ENCODE measurements around the gene GPR32. TPM values are rescaled to one million over a fixed set of nuclear protein-coding genes. Genes with fewer than 3 reads are reported as not detected.
"Not testable (repeated sequence)": the region's sequence is repeated elsewhere in the genome, so short reads cannot be mapped to it uniquely, and the experiment has no call there.

Gene GPR32
- total RNA-seq, 2 donors from 2014 or later = not detected

DNA sequence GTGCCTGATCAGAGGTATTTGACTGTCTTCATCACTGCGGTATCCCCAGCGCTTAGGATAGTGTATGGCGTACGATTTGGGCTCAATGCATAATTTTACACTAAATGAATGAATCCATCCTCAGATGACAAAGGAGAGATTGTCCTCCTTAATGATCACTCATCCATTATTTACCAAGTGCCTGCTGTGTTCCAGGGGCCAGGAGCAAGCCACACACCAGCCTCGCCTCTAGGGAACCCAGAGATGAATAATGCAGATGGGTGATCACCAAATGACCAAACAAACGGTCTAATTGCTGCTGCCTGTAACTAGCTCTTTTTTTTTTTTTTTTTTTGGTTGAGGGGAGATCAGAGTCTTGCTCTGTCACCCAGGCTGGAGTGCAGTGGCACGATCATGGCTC is 5.9 kb upstream of the GPR32 start:
- no peaks in the 10 kb centered on the region for H3K9me3 ChIP-seq
- ATAC-seq (ENCODE audit: insufficient number of reproducible peaks, low FRiP score, low read depth) (no peak), DNase-seq (ENCODE audit: low spot score) (no peak)
- TF ChIP-seq CTCF (IDR thresholded peaks at IDR 0.05) = no peak
- no peak overlapping the region for H3K27ac ChIP-seq
- H3K4me1 ChIP-seq (ENCODE audit: control insufficient read depth in 1 of 2, low read depth in 2 of 2) = no peaks in the 10 kb centered on the region
- H3K4me3 ChIP-seq = no peak overlapping the region
- no peaks in the 10 kb centered on the region for H3K36me3 ChIP-seq
- H3K27me3 ChIP-seq (replicated peaks; ENCODE audit: insufficient read depth) = no peaks in the 10 kb centered on the region

- not testable (repeated sequence) for H3K4me3 ChIP-seq; H3K36me3 ChIP-seq; H3K27me3 ChIP-seq (replicated peaks; ENCODE audit: insufficient read depth); H3K9me3 ChIP-seq; ATAC-seq (ENCODE audit: insufficient number of reproducible peaks, low FRiP score, low read depth); H3K4me1 ChIP-seq (ENCODE audit: control insufficient read depth in 1 of 2, low read depth in 2 of 2); H3K27ac ChIP-seq; DNase-seq (ENCODE audit: low spot score)
Measured at GRCh38 chr19:50766746-50767145, 3.5 kb upstream of the GPR32 start.

GRCh38 chr19:50767263-50767662 is 3.0 kb upstream of the GPR32 start:
- not testable (repeated sequence) for H3K9me3 ChIP-seq; H3K27ac ChIP-seq; DNase-seq (ENCODE audit: low spot score); H3K4me3 ChIP-seq; H3K27me3 ChIP-seq (replicated peaks; ENCODE audit: insufficient read depth); H3K4me1 ChIP-seq (ENCODE audit: control insufficient read depth in 1 of 2, low read depth in 2 of 2); ATAC-seq (ENCODE audit: insufficient number of reproducible peaks, low FRiP score, low read depth); H3K36me3 ChIP-seq

DNA sequence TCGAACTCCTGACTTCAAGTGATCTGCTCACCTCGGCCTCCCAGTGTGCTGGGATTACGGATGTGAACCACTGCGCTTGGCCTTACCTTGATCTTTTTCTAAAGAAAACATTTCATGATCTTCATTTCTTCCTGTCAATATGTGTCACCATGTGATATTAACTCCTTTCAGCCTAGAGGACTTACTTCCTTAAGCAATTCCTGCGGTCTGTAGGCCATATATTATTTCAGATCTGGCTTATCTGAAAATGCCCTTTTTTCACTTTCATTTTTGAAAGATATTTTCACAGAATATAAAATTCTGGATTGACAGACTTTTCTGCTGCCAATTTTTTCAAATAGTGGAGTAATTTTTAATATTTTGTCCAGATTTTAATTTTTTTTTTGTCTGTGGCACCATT is 2.0 kb upstream of the GPR32 start:
- Histone ChIP-seq H3K27me3 (replicated peaks; ENCODE audit: insufficient read depth) (no peaks in the 10 kb centered on the region), H3K9me3 (peaks cover 2% of the 10 kb centered on the region), H3K27ac (no peak overlapping the region), H3K4me1 (ENCODE audit: control insufficient read depth in 1 of 2, low read depth in 2 of 2) (no peaks in the 10 kb centered on the region), H3K36me3 (no peaks in the 10 kb centered on the region), H3K4me3 (no peak overlapping the region)
- ATAC-seq (ENCODE audit: insufficient number of reproducible peaks, low FRiP score, low read depth) (no peak), DNase-seq (ENCODE audit: low spot score) (no peak)
- no peak for TF ChIP-seq CTCF (IDR thresholded peaks at IDR 0.05)

GRCh38 chr19:50770888-50771287 is 624 bp downstream of the GPR32 start:
- Histone ChIP-seq H3K27me3 (replicated peaks; ENCODE audit: insufficient read depth) (no peaks in the 10 kb centered on the region), H3K4me1 (ENCODE audit: control insufficient read depth in 1 of 2, low read depth in 2 of 2) (no peaks in the 10 kb centered on the region), H3K27ac (no peak overlapping the region), H3K9me3 (peaks cover 2% of the 10 kb centered on the region), H3K4me3 (no peak overlapping the region), H3K36me3 (no peaks in the 10 kb centered on the region)
- DNase-seq (ENCODE audit: low spot score) (no peak), ATAC-seq (ENCODE audit: insufficient number of reproducible peaks, low FRiP score, low read depth) (no peak)
- no peak for TF ChIP-seq CTCF (IDR thresholded peaks at IDR 0.05)

DNA sequence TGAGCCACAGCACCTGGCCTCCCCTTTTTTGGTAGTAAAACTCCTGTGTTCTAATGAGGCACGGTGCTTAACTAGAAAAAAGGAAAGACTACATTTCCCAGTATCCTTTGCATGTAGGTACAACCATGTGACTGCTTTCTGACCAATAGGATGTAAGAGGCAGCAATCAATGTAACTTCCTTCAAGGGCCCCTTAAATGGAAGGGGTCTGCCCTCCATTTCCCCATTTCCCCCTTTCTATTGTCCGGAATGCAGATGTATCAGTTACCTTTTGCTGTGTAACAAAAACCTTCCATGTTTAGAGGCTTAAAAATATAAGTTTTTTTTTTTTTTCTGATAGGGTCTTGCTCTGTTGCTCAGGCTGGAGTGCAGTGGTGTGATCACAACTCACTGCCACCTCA is 2.2 kb downstream of the GPR32 start:
- ATAC-seq (ENCODE audit: insufficient number of reproducible peaks, low FRiP score, low read depth) = no peak
- no peaks in the 10 kb centered on the region for H3K4me1 ChIP-seq (ENCODE audit: control insufficient read depth in 1 of 2, low read depth in 2 of 2)

DNA sequence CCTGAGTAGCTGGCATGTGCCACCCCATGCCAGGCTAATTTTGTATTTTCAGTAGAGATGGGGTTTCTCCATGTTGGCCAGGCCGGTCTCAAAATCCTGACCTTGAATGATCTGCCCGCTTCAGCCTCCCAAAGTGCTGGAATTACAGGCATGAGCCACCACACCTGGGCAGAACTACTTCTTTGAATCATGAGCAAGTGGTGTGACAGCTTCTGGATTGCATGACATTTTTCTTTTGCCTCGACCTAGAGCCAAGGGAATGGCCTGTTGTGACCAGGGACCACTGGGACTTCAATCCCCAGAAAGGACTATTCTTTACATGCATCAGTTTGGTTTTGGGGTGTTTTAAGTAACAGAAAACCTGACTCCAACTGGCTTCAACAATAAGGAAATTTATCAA is 2.6 kb downstream of the GPR32 start:
- H3K4me3 ChIP-seq; H3K9me3 ChIP-seq; ATAC-seq (ENCODE audit: insufficient number of reproducible peaks, low FRiP score, low read depth); DNase-seq (ENCODE audit: low spot score); H3K36me3 ChIP-seq; H3K4me1 ChIP-seq (ENCODE audit: control insufficient read depth in 1 of 2, low read depth in 2 of 2); H3K27ac ChIP-seq; H3K27me3 ChIP-seq (replicated peaks; ENCODE audit: insufficient read depth): not testable (repeated sequence)

More for the DNA sequence above, 2.2 kb downstream of the GPR32 start:
- TF ChIP-seq CTCF (IDR thresholded peaks at IDR 0.05) = no peak
- DNase-seq (ENCODE audit: low spot score) = no peak
- peaks cover 9% of the 10 kb centered on the region for H3K9me3 ChIP-seq
- no peaks in the 10 kb centered on the region for H3K27me3 ChIP-seq (replicated peaks; ENCODE audit: insufficient read depth)
- no peak overlapping the region for H3K27ac ChIP-seq
- no peak overlapping the region for H3K4me3 ChIP-seq
- H3K36me3 ChIP-seq = no peaks in the 10 kb centered on the region

DNA sequence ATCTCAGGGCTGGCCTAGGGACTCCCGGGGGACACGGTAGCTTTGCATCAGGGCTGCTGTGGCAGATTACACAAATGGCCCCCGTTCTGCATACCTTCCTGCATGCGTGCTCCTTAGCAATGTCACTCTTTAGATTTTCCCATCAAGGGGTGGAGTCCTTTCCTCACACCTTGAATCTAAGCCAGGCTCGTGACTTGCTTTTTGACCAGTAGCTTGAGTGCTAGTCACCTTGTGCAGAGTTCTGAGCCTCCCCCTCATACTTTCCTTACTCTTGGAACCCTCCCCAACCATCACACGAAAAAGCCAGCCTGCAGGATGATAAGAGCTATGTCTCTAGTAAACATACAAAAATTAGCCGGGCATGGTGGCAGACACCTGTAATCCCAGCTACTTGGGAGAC is 3.2 kb downstream of the GPR32 start:
- not testable (repeated sequence) for H3K9me3 ChIP-seq; H3K4me3 ChIP-seq; H3K27me3 ChIP-seq (replicated peaks; ENCODE audit: insufficient read depth); DNase-seq (ENCODE audit: low spot score); ATAC-seq (ENCODE audit: insufficient number of reproducible peaks, low FRiP score, low read depth); H3K27ac ChIP-seq; H3K36me3 ChIP-seq; H3K4me1 ChIP-seq (ENCODE audit: control insufficient read depth in 1 of 2, low read depth in 2 of 2)
